ENCODE data around the gene TMEM131.

TMEM131 gene

GRCh38 chr2:97747716-97748115 lies 248.0 kb downstream of the TMEM131 start:
- no peak for TF ChIP-seq ZNF274 (IDR thresholded peaks at IDR 0.05; ENCODE audit: low read depth, low read length)
- no peak overlapping the region for H3K4me3 ChIP-seq (ENCODE audit: low read length)

- H3K4me3 ChIP-seq (ENCODE audit: low read length), result no peak overlapping the region
- no peak for TF ChIP-seq ZNF274 (IDR thresholded peaks at IDR 0.05; ENCODE audit: low read depth, low read length)
These were observed 248.5 kb downstream of the TMEM131 start for GRCh38 chr2:97747285-97747684.

GRCh38 chr2:97745474-97746174 lies 250.1 kb downstream of the TMEM131 start:
- no peak for TF ChIP-seq ZNF274 (IDR thresholded peaks at IDR 0.05; ENCODE audit: low read depth, low read length)
- no peak overlapping the region for H3K4me3 ChIP-seq (ENCODE audit: low read length)

GRCh38 chr2:97743913-97744312 lies 251.8 kb downstream of the TMEM131 start:
- no peak for TF ChIP-seq ZNF274 (IDR thresholded peaks at IDR 0.05; ENCODE audit: low read depth, low read length)
- no peak overlapping the region for H3K4me3 ChIP-seq (ENCODE audit: low read length)

GRCh38 chr2:97742381-97742847 lies 253.3 kb downstream of the TMEM131 start:
- no peak for TF ChIP-seq ZNF274 (IDR thresholded peaks at IDR 0.05; ENCODE audit: low read depth, low read length)
- no peak overlapping the region for H3K4me3 ChIP-seq (ENCODE audit: low read length)

GRCh38 chr2:97741686-97742085 lies 254.1 kb downstream of the TMEM131 start:
- no peak for TF ChIP-seq ZNF274 (IDR thresholded peaks at IDR 0.05; ENCODE audit: low read depth, low read length)
- no peak overlapping the region for H3K4me3 ChIP-seq (ENCODE audit: low read length)

- no peak overlapping the region for H3K4me3 ChIP-seq (ENCODE audit: low read length)
- TF ChIP-seq ZNF274 (IDR thresholded peaks at IDR 0.05; ENCODE audit: low read depth, low read length), result no peak
These were observed 254.5 kb downstream of the TMEM131 start for GRCh38 chr2:97741251-97741650.

GRCh38 chr2:97740590-97741182 lies 255.1 kb downstream of the TMEM131 start:
- no peak overlapping the region for H3K4me3 ChIP-seq (ENCODE audit: low read length)
- TF ChIP-seq ZNF274 (IDR thresholded peaks at IDR 0.05; ENCODE audit: low read depth, low read length), result no peak

- TF ChIP-seq ZNF274 (IDR thresholded peaks at IDR 0.05; ENCODE audit: low read depth, low read length), result no peak
- H3K4me3 ChIP-seq (ENCODE audit: low read length), result no peak overlapping the region
These were observed 255.9 kb downstream of the TMEM131 start for GRCh38 chr2:97739893-97740245.

- H3K4me3 ChIP-seq (ENCODE audit: low read length), result no peak overlapping the region
- no peak for TF ChIP-seq ZNF274 (IDR thresholded peaks at IDR 0.05; ENCODE audit: low read depth, low read length)
These were observed 256.5 kb downstream of the TMEM131 start for GRCh38 chr2:97739020-97739892.

GRCh38 chr2:97738179-97739019 lies 257.3 kb downstream of the TMEM131 start:
- TF ChIP-seq ZNF274 (IDR thresholded peaks at IDR 0.05; ENCODE audit: low read depth, low read length), result no peak
- no peak overlapping the region for H3K4me3 ChIP-seq (ENCODE audit: low read length)

GRCh38 chr2:97737421-97738178 lies 258.1 kb downstream of the TMEM131 start:
- H3K4me3 ChIP-seq (ENCODE audit: low read length), result no peak overlapping the region
- no peak for TF ChIP-seq ZNF274 (IDR thresholded peaks at IDR 0.05; ENCODE audit: low read depth, low read length)

All from GM08714 (cell line).